HFFc6 (cell line): ENCODE results near the gene TLK1. TPM values are rescaled to one million over a fixed set of nuclear protein-coding genes. Genes with fewer than 3 reads are reported as not detected.
"Not testable (repeated sequence)": the region's sequence is repeated elsewhere in the genome, so short reads cannot be mapped to it uniquely, and the experiment has no call there.

ENCODE experiments used
- DNase-seq: peaks from one replicate; pipeline ENCODE4 v3.0.0-alpha.2; 2018
- H3K27ac Mint-ChIP-seq: 2 replicates; pipeline ENCODE4 v1.8.0; 2020; ENCODE audit warnings: mild to moderate bottlenecking, mixed read lengths
- H3K27me3 Mint-ChIP-seq: 2 replicates; pipeline ENCODE4 v1.8.0; 2021; ENCODE audit warnings: mild to moderate bottlenecking, moderate library complexity, mixed read lengths; ENCODE audit not compliant: insufficient read depth
- H3K36me3 Mint-ChIP-seq: 2 replicates; pipeline ENCODE4 v1.8.0; 2021; ENCODE audit warnings: low read depth, mixed read lengths
- H3K4me1 Mint-ChIP-seq: 2 replicates; pipeline ENCODE4 v1.8.0; 2020; ENCODE audit warnings: low read depth, mixed read lengths
- H3K4me3 Mint-ChIP-seq: 2 replicates; pipeline ENCODE4 v1.8.0; 2020; ENCODE audit warnings: mild to moderate bottlenecking, moderate library complexity, mixed read lengths
- H3K9me3 Mint-ChIP-seq: 2 replicates; pipeline ENCODE4 v1.8.0; 2020; ENCODE audit warnings: mild to moderate bottlenecking, mixed read lengths
- CTCF ChIP-seq: fragments of 200-600 bp; sonication (generic); IDR thresholded peaks from 2 replicates; pipeline ENCODE4 v1.5.0; 2021; ENCODE audit warnings: antibody characterized with exemption, mild to moderate bottlenecking
- total RNA-seq, 6 experiments: library from RNA; stranded (reverse); fragmentation: NEBNext Ultra II Directional; extraction: Animal tissue kit (Norgen Biotek cat#: 25700); gene quantifications; 2 replicates in 1 of 6; 3 replicates in 5 of 6; pipeline ENCODE4 v1.2.3, GENCODE V29; 2021

Gene TLK1
- total RNA-seq, 6 experiments from 2014 or later: 46.9 to 61.1 (median 53.1) TPM

- no peaks in the 10 kb centered on the region for H3K9me3 Mint-ChIP-seq
- H3K4me1 Mint-ChIP-seq: no peaks in the 10 kb centered on the region
- DNase-seq: no peak
- peaks cover 3% of the 10 kb centered on the region; the same call in 1 of the 2 replicates for H3K27me3 Mint-ChIP-seq
- H3K36me3 Mint-ChIP-seq: no peaks in the 10 kb centered on the region
- no peak overlapping the region for H3K27ac Mint-ChIP-seq
- no peak for TF ChIP-seq CTCF
- H3K4me3 Mint-ChIP-seq: no peak overlapping the region
Observed at GRCh38 chr2:171167352-171167997, 6.8 kb upstream of the TLK1 start.

GRCh38 chr2:171166328-171166983, 5.8 kb upstream of the TLK1 start:
- no peak overlapping the region for H3K4me3 Mint-ChIP-seq
- H3K9me3 Mint-ChIP-seq: no peaks in the 10 kb centered on the region
- peaks cover 3% of the 10 kb centered on the region; the same call in 1 of the 2 replicates for H3K27me3 Mint-ChIP-seq
- no peaks in the 10 kb centered on the region for H3K36me3 Mint-ChIP-seq
- TF ChIP-seq CTCF: no peak
- no peak for DNase-seq
- H3K27ac Mint-ChIP-seq: no peak overlapping the region
- peaks cover 5% of the 10 kb centered on the region for H3K4me1 Mint-ChIP-seq

GRCh38 chr2:171165967-171166327, 5.3 kb upstream of the TLK1 start:
- no peaks in the 10 kb centered on the region for H3K9me3 Mint-ChIP-seq
- no peak overlapping the region for H3K4me3 Mint-ChIP-seq
- H3K36me3 Mint-ChIP-seq: no peaks in the 10 kb centered on the region
- TF ChIP-seq CTCF: no peak
- DNase-seq: no peak
- peaks cover 11% of the 10 kb centered on the region for H3K4me1 Mint-ChIP-seq
- no peaks in the 10 kb centered on the region for H3K27me3 Mint-ChIP-seq
- no peak overlapping the region for H3K27ac Mint-ChIP-seq

GRCh38 chr2:171163261-171163660, 2.6 kb upstream of the TLK1 start:
- Mint-ChIP-seq H3K27me3 (peaks cover 3% of the 10 kb centered on the region; the same call in 1 of the 2 replicates), H3K36me3 (no peaks in the 10 kb centered on the region), H3K27ac (no peak overlapping the region), H3K4me3 (no peak overlapping the region), H3K4me1 (peaks cover 15% of the 10 kb centered on the region), H3K9me3 (no peaks in the 10 kb centered on the region)
- TF ChIP-seq CTCF: no peak
- DNase-seq: no peak

- DNase-seq, H3K9me3 Mint-ChIP-seq, H3K36me3 Mint-ChIP-seq, H3K27ac Mint-ChIP-seq, H3K27me3 Mint-ChIP-seq, H3K4me3 Mint-ChIP-seq: not testable (repeated sequence)
- H3K4me1 Mint-ChIP-seq: peaks cover 21% of the 10 kb centered on the region
Observed at GRCh38 chr2:171162522-171163197, 2.0 kb upstream of the TLK1 start.
